Endodermal cell (in vitro differentiated cells): ENCODE data around the gene DIRAS1. TPM values are rescaled to one million over a fixed set of nuclear protein-coding genes. Genes with fewer than 3 reads are reported as not detected.

ENCODE experiments used
- DNase-seq: peaks from one replicate; pipeline ENCODE4 v3.0.0-alpha.2; 2017
- H3K27ac ChIP-seq: 2 replicates; pipeline ENCODE4 v1.5.1; 2013; ENCODE audit warnings: mild to moderate bottlenecking, low read depth, low read length, moderate library complexity
- H3K27me3 ChIP-seq: 2 replicates; pipeline ENCODE4 v1.6.1; 2013; ENCODE audit warnings: mild to moderate bottlenecking, low read length, moderate library complexity; ENCODE audit not compliant: insufficient read depth, control insufficient read depth, poor library complexity, severe bottlenecking
- H3K36me3 ChIP-seq: 2 replicates; pipeline ENCODE4 v1.7.0; 2013; ENCODE audit warnings: mild to moderate bottlenecking, low read length, moderate library complexity; ENCODE audit not compliant: control insufficient read depth, insufficient read depth
- H3K4me1 ChIP-seq: one replicate; pipeline ENCODE4 v1.7.0; 2013; ENCODE audit warnings: low read length; ENCODE audit not compliant: control insufficient read depth, insufficient read depth
- H3K4me3 ChIP-seq: 2 replicates; pipeline ENCODE4 v1.5.1; 2013; ENCODE audit warnings: mild to moderate bottlenecking, low read length, moderate library complexity
- H3K9ac ChIP-seq: 2 replicates; pipeline ENCODE4 v1.6.1; 2013; ENCODE audit warnings: mild to moderate bottlenecking, low read length, moderate library complexity; ENCODE audit not compliant: poor library complexity, severe bottlenecking; ENCODE audit errors: extremely low read depth
- H3K9me3 ChIP-seq: 2 replicates; pipeline ENCODE4 v1.6.1; 2013; ENCODE audit warnings: mild to moderate bottlenecking, low read length, moderate library complexity; ENCODE audit not compliant: control insufficient read depth
- H3K27ac Mint-ChIP-seq: 2 replicates; pipeline ENCODE4 v1.8.0; 2020; ENCODE audit warnings: mixed read lengths
- H3K27me3 Mint-ChIP-seq: 2 replicates; pipeline ENCODE4 v1.8.0; 2021; ENCODE audit warnings: mild to moderate bottlenecking, mixed read lengths; ENCODE audit not compliant: insufficient read depth
- H3K36me3 Mint-ChIP-seq: 2 replicates; pipeline ENCODE4 v1.8.0; 2020; ENCODE audit warnings: low read depth, mixed read lengths
- H3K4me1 Mint-ChIP-seq: 2 replicates; pipeline ENCODE4 v1.8.0; 2020; ENCODE audit warnings: mixed read lengths
- H3K4me3 Mint-ChIP-seq: 2 replicates; pipeline ENCODE4 v1.8.0; 2020; ENCODE audit warnings: mild to moderate bottlenecking, moderate library complexity, mixed read lengths
- H3K9me3 Mint-ChIP-seq: 2 replicates; pipeline ENCODE4 v1.8.0; 2020; ENCODE audit warnings: mild to moderate bottlenecking, mixed read lengths
- WGBS, 2 experiments: methylation state at CpG; one replicate each; pipeline versions ENCODE4 v1.1.5 to v1.1.7; 2013; ENCODE audit warnings: missing lambda C conversion rate in 2 of 2, mixed read lengths in 1 of 2; ENCODE audit not compliant: insufficient coverage in 1 of 2, insufficient read length in 1 of 2; 5-methylcytosine and 5-hydroxymethylcytosine counted together
- total RNA-seq, 2 donors: library from RNA; stranded (reverse); fragmentation: NEBNext Ultra II Directional in 1 of 2; extraction: Animal tissue kit (Norgen Biotek cat#: 25700) in 1 of 2; gene quantifications; 2 replicates in 1 of 2; 3 replicates in 1 of 2; pipeline ENCODE4 v1.2.1, GENCODE V29; 2021
- TF ChIP-seq, protein P1 (sequence below): fragments of 200-600 bp; sonication (generic); conservative IDR thresholded peaks from 2 replicates; pipeline ENCODE4 v1.5.0; 2021; ENCODE audit warnings: antibody characterized with exemption, mild to moderate bottlenecking

The DIRAS1 gene
- total RNA-seq, 2 donors from 2014 or later = 4.7 to 8.4 TPM

DNA sequence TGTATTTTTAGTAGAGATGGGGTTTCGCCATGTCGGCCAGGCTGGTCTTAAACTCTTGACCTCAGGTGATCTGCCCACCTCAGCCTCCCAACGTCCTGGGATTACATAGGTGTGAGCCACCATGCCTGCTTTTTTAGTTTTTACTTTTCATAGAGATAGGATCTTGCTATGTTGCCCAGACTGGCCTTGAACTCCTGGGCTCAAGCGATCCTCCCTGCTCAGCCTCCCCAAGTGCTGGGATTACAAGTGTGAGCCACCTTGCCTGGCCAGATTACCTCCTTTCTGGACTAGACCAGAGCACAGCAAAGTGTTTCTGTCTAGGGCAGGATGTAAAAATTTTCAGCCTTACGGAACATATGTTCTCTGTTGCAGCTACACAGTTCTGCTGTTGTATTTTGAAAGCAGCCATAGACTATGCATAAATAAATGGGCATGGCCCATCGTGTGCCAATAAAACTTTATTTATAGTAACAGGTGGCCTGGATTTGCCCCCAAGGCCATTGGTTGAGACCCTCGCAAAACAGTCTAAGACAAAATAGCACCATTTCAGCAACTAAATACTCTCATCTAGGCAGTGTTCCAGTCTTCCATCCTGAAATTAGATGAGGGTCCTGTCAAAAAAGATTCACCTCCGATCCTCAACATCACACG, 54.7 kb downstream of the DIRAS1 start:
- H3K4me1 Mint-ChIP-seq = no peaks in the 10 kb centered on the region
- DNase-seq = no peak
- no peak overlapping the region for H3K27ac Mint-ChIP-seq
- peaks cover 2% of the 10 kb centered on the region for H3K36me3 Mint-ChIP-seq
- peaks cover 18% of the 10 kb centered on the region for H3K9me3 Mint-ChIP-seq
- H3K27me3 Mint-ChIP-seq = peaks cover 2% of the 10 kb centered on the region
- H3K4me1 ChIP-seq = no peaks in the 10 kb centered on the region
- H3K27ac ChIP-seq = no peak overlapping the region
- H3K36me3 ChIP-seq = no peaks in the 10 kb centered on the region
- no peak overlapping the region for H3K4me3 ChIP-seq
- H3K4me3 Mint-ChIP-seq = no peak overlapping the region
- no peaks in the 10 kb centered on the region for H3K27me3 ChIP-seq
- H3K9ac ChIP-seq = no peak overlapping the region
- TF ChIP-seq, protein P1, sequence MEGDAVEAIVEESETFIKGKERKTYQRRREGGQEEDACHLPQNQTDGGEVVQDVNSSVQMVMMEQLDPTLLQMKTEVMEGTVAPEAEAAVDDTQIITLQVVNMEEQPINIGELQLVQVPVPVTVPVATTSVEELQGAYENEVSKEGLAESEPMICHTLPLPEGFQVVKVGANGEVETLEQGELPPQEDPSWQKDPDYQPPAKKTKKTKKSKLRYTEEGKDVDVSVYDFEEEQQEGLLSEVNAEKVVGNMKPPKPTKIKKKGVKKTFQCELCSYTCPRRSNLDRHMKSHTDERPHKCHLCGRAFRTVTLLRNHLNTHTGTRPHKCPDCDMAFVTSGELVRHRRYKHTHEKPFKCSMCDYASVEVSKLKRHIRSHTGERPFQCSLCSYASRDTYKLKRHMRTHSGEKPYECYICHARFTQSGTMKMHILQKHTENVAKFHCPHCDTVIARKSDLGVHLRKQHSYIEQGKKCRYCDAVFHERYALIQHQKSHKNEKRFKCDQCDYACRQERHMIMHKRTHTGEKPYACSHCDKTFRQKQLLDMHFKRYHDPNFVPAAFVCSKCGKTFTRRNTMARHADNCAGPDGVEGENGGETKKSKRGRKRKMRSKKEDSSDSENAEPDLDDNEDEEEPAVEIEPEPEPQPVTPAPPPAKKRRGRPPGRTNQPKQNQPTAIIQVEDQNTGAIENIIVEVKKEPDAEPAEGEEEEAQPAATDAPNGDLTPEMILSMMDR = no peak
- H3K9me3 ChIP-seq = peaks cover 7% of the 10 kb centered on the region
- WGBS, 2 experiments = 87 to 91% methylated on average over 8 to 9 of the region's 9 CpGs

DNA sequence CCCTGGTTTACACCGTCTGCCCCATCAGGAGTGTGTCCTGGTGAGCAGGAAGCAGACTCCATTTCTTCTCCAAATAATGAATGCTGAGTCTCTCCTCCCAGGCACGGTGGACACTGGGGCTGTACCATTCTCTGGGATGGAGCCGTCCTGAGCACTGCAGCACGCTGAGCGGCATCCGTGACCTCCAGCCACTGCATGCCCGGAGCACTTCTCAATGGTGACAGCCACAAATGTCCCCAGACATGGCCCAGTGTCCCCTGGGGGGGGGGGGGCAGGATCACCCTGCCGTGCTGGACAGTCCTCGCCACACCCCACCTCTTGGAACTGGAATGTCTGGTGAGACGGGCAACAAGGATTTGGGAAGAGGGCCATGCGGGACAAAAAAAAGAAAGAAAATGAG, 56.1 kb downstream of the DIRAS1 start:
- TF ChIP-seq, protein P1 = no peak
- Histone ChIP-seq H3K27me3 (no peaks in the 10 kb centered on the region), H3K4me1 (no peaks in the 10 kb centered on the region), H3K4me3 (no peak overlapping the region), H3K9ac (no peak overlapping the region), H3K36me3 (no peaks in the 10 kb centered on the region), H3K27ac (no peak overlapping the region), H3K9me3 (peaks cover 7% of the 10 kb centered on the region)
- 92 to 96% methylated on average over 8 to 10 of the region's 11 CpGs for WGBS, 2 experiments
- peaks cover 19% of the 10 kb centered on the region for H3K9me3 Mint-ChIP-seq
- H3K36me3 Mint-ChIP-seq = peaks cover 2% of the 10 kb centered on the region
- DNase-seq = no peak
- peaks cover 2% of the 10 kb centered on the region for H3K27me3 Mint-ChIP-seq
- no peak overlapping the region for H3K4me3 Mint-ChIP-seq
- H3K4me1 Mint-ChIP-seq = no peaks in the 10 kb centered on the region
- H3K27ac Mint-ChIP-seq = no peak overlapping the region

Other genes with a start within 250 kb of the DIRAS1 start
- gene GADD45B, start 245.2 kb downstream of the DIRAS1 start, total RNA-seq = 10 to 100 TPM; 16.5 to 23.6 TPM
- gene GNG7, start 18.7 kb downstream of the DIRAS1 start, total RNA-seq = 10 to 100 TPM; 12.3 to 12.4 TPM
- 10 to 100 TPM; 25.3 to 28.6 TPM for gene SLC39A3, start 18.6 kb upstream of the DIRAS1 start, total RNA-seq
- 10 to 100 TPM; 73.9 to 81.5 TPM for gene SGTA, start 61.9 kb upstream of the DIRAS1 start, total RNA-seq
- 100 to 1,000 TPM; 130 to 170 TPM for gene THOP1, start 64.1 kb upstream of the DIRAS1 start, total RNA-seq
- gene ZNF554, start 98.5 kb upstream of the DIRAS1 start, total RNA-seq = 1 to 10 TPM; 8.4 to 9.2 TPM
- 10 to 100 TPM in 1 of 2 donors, 1 to 10 TPM in 1; 9.6 to 10.5 TPM for gene ZNF555, start 120.1 kb upstream of the DIRAS1 start, total RNA-seq
- not detected for gene ZNF556, start 146.0 kb upstream of the DIRAS1 start, total RNA-seq
- 1 to 10 TPM; 4.3 to 5.0 TPM for gene ZNF57, start 179.6 kb upstream of the DIRAS1 start, total RNA-seq
- 1 to 10 TPM; 4.6 to 7.1 TPM for gene ZNF77, start 223.6 kb upstream of the DIRAS1 start, total RNA-seq